Lower lobe of right lung (tissue), 2 donors: ENCODE results near the gene TCHH. TPM values are rescaled to one million over a fixed set of nuclear protein-coding genes. Genes with fewer than 3 reads are reported as not detected.
A peak's percentile ranks its signal among the peaks of the same experiment; 100 is the strongest.

ENCODE experiments used
- ATAC-seq, 2 donors: fragments of 200-7000 bp; cut with Tn5 transposase; one replicate each; pipeline ENCODE4 v1.9.1; 2020 to 2022; ENCODE audit warnings: mild to moderate bottlenecking in 2 of 2, moderate library complexity in 2 of 2
- DNase-seq: peaks from one replicate; pipeline ENCODE4 v3.0.0-alpha.2; 2020
- H3K27ac ChIP-seq: fragments of 200-600 bp; one replicate; pipeline ENCODE4 v1.8.0; 2022
- H3K27me3 ChIP-seq: fragments of 200-600 bp; one replicate; pipeline ENCODE4 v1.8.0; 2022; ENCODE audit warnings: low read depth
- H3K36me3 ChIP-seq: fragments of 200-600 bp; one replicate; pipeline ENCODE4 v1.8.0; 2022; ENCODE audit warnings: mild to moderate bottlenecking
- H3K4me1 ChIP-seq: fragments of 200-600 bp; one replicate; pipeline ENCODE4 v1.8.0; 2022
- H3K4me3 ChIP-seq: fragments of 200-600 bp; one replicate; pipeline ENCODE4 v1.8.0; 2022; ENCODE audit warnings: mild to moderate bottlenecking
- H3K9me3 ChIP-seq: fragments of 200-600 bp; one replicate; pipeline ENCODE4 v1.8.0; 2022
- intact Hi-C: fragments of 100-400 bp; cut with DNase I; formaldehyde crosslinking; loops from one replicate; pipeline ENCODE4 v1.11.0; 2022
- long read RNA-seq: library from polyadenylated mRNA; unstranded; transcript quantifications from one replicate; pipeline ENCODE4 v2.0.0, GENCODE V29; 2021
- total RNA-seq: library from RNA; stranded (reverse); fragmentation: NEBNext Ultra II Directional; extraction: Animal tissue kit (Norgen Biotek cat#: 25700); gene quantifications from one replicate; pipeline ENCODE4 v1.2.1, GENCODE V29; 2021
- TF ChIP-seq, protein P1 (sequence below): fragments of 200-600 bp; IDR thresholded peaks from one replicate; pipeline ENCODE4 v1.8.0; 2022; ENCODE audit warnings: antibody characterized with exemption, mild to moderate bottlenecking
- donor health status: DM: no; HTN: yes; CAD: no; lungs with severe emphysema.

Gene TCHH
- 0.15 TPM for total RNA-seq
- long read RNA-seq = 0 reads

DNA sequence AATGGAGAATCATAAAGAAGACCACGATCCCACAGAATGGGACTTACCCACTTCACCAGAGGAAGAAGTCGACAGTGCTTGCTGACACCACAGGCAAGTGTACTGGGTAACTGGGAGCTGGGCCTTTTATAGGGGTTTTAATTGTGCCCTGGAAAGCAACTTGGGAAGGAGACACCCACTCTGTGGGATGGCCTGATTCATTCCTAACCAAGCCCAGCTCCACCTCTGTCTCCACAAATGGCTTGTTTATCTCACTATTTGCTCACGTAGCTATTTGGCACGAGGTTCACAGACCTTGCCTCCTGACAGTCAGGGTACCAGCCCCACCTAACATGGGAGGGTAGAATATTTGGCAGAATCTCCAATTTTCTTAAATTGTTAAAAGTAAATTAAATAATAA lies at the start of gene TCHH:
Gene TCHH, minus strand, starts transcription at position 101 of the 400 bp plus-strand sequence. CDS start 1,364 bp downstream, outside the sequence.
- DNase-seq = no peak
- intact Hi-C loops = no loop called here
- ATAC-seq = no peak
- Histone ChIP-seq H3K27me3 (peaks cover 84% of the 10 kb centered on the region), H3K36me3 (no peaks in the 10 kb centered on the region), H3K9me3 (no peaks in the 10 kb centered on the region), H3K27ac (no peak within 1 kb of the TSS), H3K4me3 (no peak within 1 kb of the TSS), H3K4me1 (peaks cover 26% of the 10 kb centered on the region)
- TF ChIP-seq, protein P1, sequence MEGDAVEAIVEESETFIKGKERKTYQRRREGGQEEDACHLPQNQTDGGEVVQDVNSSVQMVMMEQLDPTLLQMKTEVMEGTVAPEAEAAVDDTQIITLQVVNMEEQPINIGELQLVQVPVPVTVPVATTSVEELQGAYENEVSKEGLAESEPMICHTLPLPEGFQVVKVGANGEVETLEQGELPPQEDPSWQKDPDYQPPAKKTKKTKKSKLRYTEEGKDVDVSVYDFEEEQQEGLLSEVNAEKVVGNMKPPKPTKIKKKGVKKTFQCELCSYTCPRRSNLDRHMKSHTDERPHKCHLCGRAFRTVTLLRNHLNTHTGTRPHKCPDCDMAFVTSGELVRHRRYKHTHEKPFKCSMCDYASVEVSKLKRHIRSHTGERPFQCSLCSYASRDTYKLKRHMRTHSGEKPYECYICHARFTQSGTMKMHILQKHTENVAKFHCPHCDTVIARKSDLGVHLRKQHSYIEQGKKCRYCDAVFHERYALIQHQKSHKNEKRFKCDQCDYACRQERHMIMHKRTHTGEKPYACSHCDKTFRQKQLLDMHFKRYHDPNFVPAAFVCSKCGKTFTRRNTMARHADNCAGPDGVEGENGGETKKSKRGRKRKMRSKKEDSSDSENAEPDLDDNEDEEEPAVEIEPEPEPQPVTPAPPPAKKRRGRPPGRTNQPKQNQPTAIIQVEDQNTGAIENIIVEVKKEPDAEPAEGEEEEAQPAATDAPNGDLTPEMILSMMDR = no peak

- Histone ChIP-seq H3K27ac (no peak overlapping the region), H3K9me3 (no peaks in the 10 kb centered on the region), H3K4me1 (peaks cover 21% of the 10 kb centered on the region), H3K27me3 (no peaks in the 10 kb centered on the region), H3K36me3 (no peaks in the 10 kb centered on the region), H3K4me3 (no peak overlapping the region)
- intact Hi-C loops = no loop called here
- DNase-seq (no peak), ATAC-seq (no peak)
- TF ChIP-seq, protein P1 = no peak
Observed at GRCh38 chr1:152164517-152165136, 49.4 kb upstream of the TCHH start.

DNA sequence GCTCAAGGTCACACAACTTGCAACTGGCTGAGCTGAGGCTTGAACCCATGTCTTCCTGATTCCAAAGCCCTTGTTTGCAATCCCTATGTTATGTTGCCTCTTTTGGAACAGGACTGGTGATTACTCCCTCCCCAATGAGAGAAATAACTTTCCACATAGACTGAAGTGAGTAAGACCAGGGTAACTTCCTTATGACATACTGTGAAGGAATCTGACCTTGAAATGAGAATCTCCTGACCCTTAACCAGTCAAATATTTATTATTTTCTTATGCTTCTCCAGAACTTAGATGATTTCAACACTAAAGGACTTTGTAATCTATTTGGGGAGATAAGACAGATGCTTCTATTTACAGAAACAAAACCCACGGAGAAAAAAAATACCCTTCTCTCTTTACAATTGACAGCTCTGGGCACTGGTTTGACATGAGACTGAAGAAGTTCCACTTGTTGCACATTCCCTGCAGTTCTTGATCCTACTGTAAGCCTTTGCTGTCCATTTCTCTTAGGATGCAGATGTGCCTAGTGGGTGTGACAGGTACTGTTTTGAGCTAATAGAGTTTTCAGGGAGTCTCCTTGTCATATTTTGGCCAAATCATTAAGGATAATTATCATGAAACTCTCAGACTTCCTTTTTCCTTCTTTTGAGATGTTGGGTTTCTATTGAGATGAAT lies 47.7 kb upstream of the TCHH start:
- ATAC-seq (peak; percentile 39 to 61), DNase-seq (no peak)
- Histone ChIP-seq H3K4me3 (no peak overlapping the region), H3K36me3 (no peaks in the 10 kb centered on the region), H3K27ac (no peak overlapping the region), H3K27me3 (no peaks in the 10 kb centered on the region), H3K4me1 (peaks cover 9% of the 10 kb centered on the region), H3K9me3 (no peaks in the 10 kb centered on the region)
- TF ChIP-seq, protein P1 = no peak
- intact Hi-C loops = no loop called here

- Histone ChIP-seq H3K4me3 (no peak overlapping the region), H3K27ac (peak overlapping the region; percentile 18), H3K4me1 (peaks cover 2% of the 10 kb centered on the region), H3K27me3 (no peaks in the 10 kb centered on the region), H3K36me3 (no peaks in the 10 kb centered on the region), H3K9me3 (no peaks in the 10 kb centered on the region)
- intact Hi-C loops = no loop called here
- no peak for DNase-seq
- peak; percentile 47 to 66 for ATAC-seq
- TF ChIP-seq, protein P1 = no peak
Observed at GRCh38 chr1:152160576-152160975, 45.3 kb upstream of the TCHH start.

- Histone ChIP-seq H3K36me3 (no peaks in the 10 kb centered on the region), H3K27me3 (no peaks in the 10 kb centered on the region), H3K4me1 (no peaks in the 10 kb centered on the region), H3K4me3 (no peak within 1 kb of the TSS), H3K27ac (no peak within 1 kb of the TSS), H3K9me3 (no peaks in the 10 kb centered on the region)
- ATAC-seq (no peak), DNase-seq (no peak)
- TF ChIP-seq, protein P1 = no peak
- intact Hi-C loops = no loop called here
Observed at GRCh38 chr1:152159144-152159543, 43.9 kb upstream of the TCHH start, which contains the start of gene RPTN. RPTN (minus strand) TSS chr1:152159228; CDS start chr1:152157889, 1,339 bp downstream.
